ENCODE results near the gene SV2C.

DNA sequence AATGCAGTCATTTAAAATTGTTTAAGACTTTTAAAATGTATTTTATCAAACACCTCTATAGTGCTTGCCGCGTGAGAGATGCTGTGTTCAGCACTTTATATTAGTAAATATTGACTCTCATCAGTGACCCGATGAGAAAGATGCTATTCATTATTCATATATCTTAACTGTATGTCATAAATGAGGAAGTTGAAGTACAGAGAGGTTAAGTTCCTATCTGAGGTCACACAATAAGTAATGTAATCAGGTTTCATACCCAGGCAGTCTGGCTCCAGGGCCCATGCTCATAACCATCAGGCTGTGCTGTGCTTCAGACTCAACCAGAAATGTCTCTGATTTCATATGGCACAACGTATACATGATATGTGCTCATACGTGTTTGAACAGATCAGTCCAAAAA is 119.0 kb downstream of the SV2C start:
- TF ChIP-seq, protein P1, sequence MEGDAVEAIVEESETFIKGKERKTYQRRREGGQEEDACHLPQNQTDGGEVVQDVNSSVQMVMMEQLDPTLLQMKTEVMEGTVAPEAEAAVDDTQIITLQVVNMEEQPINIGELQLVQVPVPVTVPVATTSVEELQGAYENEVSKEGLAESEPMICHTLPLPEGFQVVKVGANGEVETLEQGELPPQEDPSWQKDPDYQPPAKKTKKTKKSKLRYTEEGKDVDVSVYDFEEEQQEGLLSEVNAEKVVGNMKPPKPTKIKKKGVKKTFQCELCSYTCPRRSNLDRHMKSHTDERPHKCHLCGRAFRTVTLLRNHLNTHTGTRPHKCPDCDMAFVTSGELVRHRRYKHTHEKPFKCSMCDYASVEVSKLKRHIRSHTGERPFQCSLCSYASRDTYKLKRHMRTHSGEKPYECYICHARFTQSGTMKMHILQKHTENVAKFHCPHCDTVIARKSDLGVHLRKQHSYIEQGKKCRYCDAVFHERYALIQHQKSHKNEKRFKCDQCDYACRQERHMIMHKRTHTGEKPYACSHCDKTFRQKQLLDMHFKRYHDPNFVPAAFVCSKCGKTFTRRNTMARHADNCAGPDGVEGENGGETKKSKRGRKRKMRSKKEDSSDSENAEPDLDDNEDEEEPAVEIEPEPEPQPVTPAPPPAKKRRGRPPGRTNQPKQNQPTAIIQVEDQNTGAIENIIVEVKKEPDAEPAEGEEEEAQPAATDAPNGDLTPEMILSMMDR (IDR thresholded peaks at IDR 0.05), result no peak
- no peak for TF ChIP-seq POLR2A (IDR thresholded peaks at IDR 0.05)

Measured in testis (tissue), 2 donors.